ENCODE results near the gene SKAP1.

Gene SKAP1

GRCh38 chr17:48241131-48241591 lies 188.9 kb downstream of the SKAP1 start:
- FAIRE-seq: peak; percentile 22

GRCh38 chr17:48240562-48241130 lies 189.4 kb downstream of the SKAP1 start:
- FAIRE-seq: peak; percentile 28

- no peak for FAIRE-seq
These were observed 189.9 kb downstream of the SKAP1 start for GRCh38 chr17:48240122-48240521.

GRCh38 chr17:48239603-48239995 lies 190.4 kb downstream of the SKAP1 start:
- no peak for FAIRE-seq

- FAIRE-seq: peak; percentile 56
These were observed 190.9 kb downstream of the SKAP1 start for GRCh38 chr17:48238933-48239602.

- FAIRE-seq: no peak
These were observed 192.6 kb downstream of the SKAP1 start for GRCh38 chr17:48237456-48237855.

- no peak for FAIRE-seq
These were observed 193.3 kb downstream of the SKAP1 start for GRCh38 chr17:48236681-48237134.

GRCh38 chr17:48234922-48235321 lies 195.1 kb downstream of the SKAP1 start:
- no peak for FAIRE-seq

GRCh38 chr17:48231995-48232959 lies 197.7 kb downstream of the SKAP1 start:
- FAIRE-seq: no peak

GRCh38 chr17:48229936-48230335 lies 200.1 kb downstream of the SKAP1 start:
- no peak for FAIRE-seq

- FAIRE-seq: no peak
These were observed 201.3 kb downstream of the SKAP1 start for GRCh38 chr17:48228720-48229119.

GRCh38 chr17:48225725-48226567 lies 204.1 kb downstream of the SKAP1 start:
- FAIRE-seq: peak; percentile 64

- no peak for FAIRE-seq
These were observed 206.1 kb downstream of the SKAP1 start for GRCh38 chr17:48223945-48224344.

GRCh38 chr17:48219617-48220016 lies 210.4 kb downstream of the SKAP1 start:
- no peak for FAIRE-seq

GRCh38 chr17:48215583-48216139 lies 214.4 kb downstream of the SKAP1 start:
- FAIRE-seq: peak; percentile 58

GRCh38 chr17:48213797-48214196 lies 216.2 kb downstream of the SKAP1 start:
- no peak for FAIRE-seq

- FAIRE-seq: no peak
These were observed 218.2 kb downstream of the SKAP1 start for GRCh38 chr17:48211787-48212186.

- FAIRE-seq: no peak
These were observed 219.0 kb downstream of the SKAP1 start for GRCh38 chr17:48211011-48211410.

- no peak for FAIRE-seq
These were observed 220.0 kb downstream of the SKAP1 start for GRCh38 chr17:48209973-48210372.

GRCh38 chr17:48207776-48208544 lies 222.1 kb downstream of the SKAP1 start:
- FAIRE-seq: no peak

GRCh38 chr17:48207036-48207435 lies 223.0 kb downstream of the SKAP1 start:
- peak; percentile 7 for FAIRE-seq
